GM12865 (cell line): ENCODE measurements around the gene TUFM.
"Not testable (repeated sequence)": the region's sequence is repeated elsewhere in the genome, so short reads cannot be mapped to it uniquely, and the experiment has no call there.

Experiments
- DNase-seq: peaks from one replicate; pipeline ENCODE4 v3.0.0; 2010; ENCODE audit warnings: low read depth
- H3K4me3 ChIP-seq: 2 replicates; pipeline ENCODE4 v1.5.1; 2011; ENCODE audit warnings: mild to moderate bottlenecking, low read depth, low read length, control low read depth
- CTCF ChIP-seq: IDR thresholded peaks from 2 replicates; pipeline ENCODE4 v1.5.1; 2011; ENCODE audit warnings: low read length, control low read depth, low read depth, inconsistent platforms; ENCODE audit not compliant: insufficient read depth; ENCODE audit errors: missing control alignments

The TUFM gene

GRCh38 chr16:28883221-28883996 is 37.3 kb upstream of the TUFM start:
- no peak for DNase-seq
- no peak overlapping the region for H3K4me3 ChIP-seq

GRCh38 chr16:28882551-28883160 is 36.5 kb upstream of the TUFM start:
- no peak overlapping the region for H3K4me3 ChIP-seq
- no peak for DNase-seq
- no peak for TF ChIP-seq CTCF

More at GRCh38 chr16:28883221-28883996, 37.3 kb upstream of the TUFM start:
- no peak for TF ChIP-seq CTCF

GRCh38 chr16:28881565-28881964 is 35.4 kb upstream of the TUFM start:
- not testable (repeated sequence) for DNase-seq, H3K4me3 ChIP-seq

GRCh38 chr16:28880955-28881354 is 34.8 kb upstream of the TUFM start:
- no peak overlapping the region for H3K4me3 ChIP-seq
- no peak for TF ChIP-seq CTCF
- no peak for DNase-seq

DNA sequence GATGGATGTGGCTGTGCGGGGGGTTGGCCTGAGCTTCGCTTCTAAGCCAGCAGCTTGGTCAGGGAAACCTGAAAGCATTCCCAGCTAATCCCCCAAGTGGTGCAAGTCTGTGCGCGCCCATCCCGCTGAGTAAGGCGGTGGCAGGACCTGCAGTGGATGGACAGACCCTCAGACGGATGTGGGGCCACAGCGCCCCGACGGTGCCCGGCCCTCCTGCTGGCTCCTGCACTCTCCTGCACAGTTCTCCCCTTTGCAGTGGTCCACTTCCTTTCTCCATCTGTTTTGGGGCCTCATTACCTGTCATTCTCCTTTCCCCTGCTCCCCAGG is 34.4 kb upstream of the TUFM start:
- peak overlapping the region; percentile 73 for H3K4me3 ChIP-seq
- DNase-seq, result no peak
- TF ChIP-seq CTCF, result no peak

DNA sequence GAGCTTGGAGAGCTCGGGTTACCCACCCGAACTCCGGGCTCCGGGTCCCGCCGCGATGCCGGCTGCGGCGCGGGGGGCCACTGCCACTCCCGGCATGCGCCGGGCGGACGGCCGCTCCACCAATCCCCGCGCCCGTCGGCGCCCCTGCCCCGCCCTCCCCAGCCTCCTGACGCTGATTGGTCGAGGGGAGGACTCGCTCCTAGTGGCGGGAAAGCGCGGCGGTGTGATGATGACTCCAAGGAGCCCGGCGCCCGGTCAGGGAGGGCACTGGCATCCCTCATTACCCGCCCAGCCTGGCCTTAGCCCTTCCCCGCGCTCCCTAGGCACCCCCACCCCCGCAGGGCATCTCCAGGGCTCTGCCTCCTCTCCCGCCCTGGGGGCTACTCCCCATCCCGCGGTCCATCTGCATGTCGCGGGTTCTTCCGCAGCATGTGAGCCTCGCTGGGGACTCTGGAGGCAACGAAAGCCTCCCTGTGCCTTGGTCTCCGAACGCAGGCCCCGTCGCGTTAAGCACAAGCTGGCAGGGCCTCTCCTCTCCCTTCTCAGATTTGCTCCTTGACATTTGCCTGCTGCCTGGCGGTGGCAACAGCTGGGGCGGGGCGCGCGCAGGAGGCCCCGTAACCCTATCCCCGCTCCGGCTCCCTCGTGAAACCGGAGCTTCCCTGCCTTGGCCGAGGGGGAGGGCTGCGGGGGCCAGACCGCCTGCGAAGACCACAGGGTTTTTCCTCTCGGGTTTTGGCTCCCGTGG is 33.9 kb upstream of the TUFM start:
- H3K4me3 ChIP-seq, result peak overlapping the region; percentile 73
- no peak for TF ChIP-seq CTCF
- DNase-seq, result peak; percentile 93

- no peak for TF ChIP-seq CTCF
- no peak for DNase-seq
- peak overlapping the region; percentile 73 for H3K4me3 ChIP-seq
Observed at GRCh38 chr16:28879261-28879840, 33.2 kb upstream of the TUFM start.
